ENCODE results near the gene MTR. TPM values are rescaled to one million over a fixed set of nuclear protein-coding genes. Genes with fewer than 3 reads are reported as not detected.
A peak's percentile ranks its signal among the peaks of the same experiment; 100 is the strongest.

Gene MTR
- 7.2 TPM for polyA plus RNA-seq (2013, experiment 1 of 2)
- 8.7 TPM for polyA plus RNA-seq (2013, experiment 2 of 2)

- H3K9ac ChIP-seq (ENCODE audit: low read depth, low read length): peak within 1 kb of the TSS; percentile 77
- WGBS: under 1% methylated on average over 67 of the region's 67 CpGs
- no peaks in the 10 kb centered on the region; the same call in 1 of the 2 replicates for H3K4me1 ChIP-seq (ENCODE audit: insufficient read depth, low read length)
- peaks cover 22% of the 10 kb centered on the region; the same call in 1 of the 2 replicates for H3K27me3 ChIP-seq (ENCODE audit: insufficient read depth, low read length)
- no peaks in the 10 kb centered on the region for H3K9me3 ChIP-seq (ENCODE audit: insufficient read depth, low read depth, low read length)
- H3K4me3 ChIP-seq (ENCODE audit: low read length): peak within 1 kb of the TSS; percentile 93
- no peaks in the 10 kb centered on the region for H3K36me3 ChIP-seq (ENCODE audit: insufficient read depth, low read length)
- H3K27ac ChIP-seq (ENCODE audit: low read depth, low read length): no peak within 1 kb of the TSS
Observed at GRCh38 chr1:236795035-236795756, at the start of gene MTR. Gene MTR (plus strand): TSS chr1:236795292. CDS start chr1:236795704, 412 bp downstream.

- Histone ChIP-seq H3K4me3 (ENCODE audit: low read length) (no peak overlapping the region), H3K27me3 (ENCODE audit: insufficient read depth, low read length) (no peaks in the 10 kb centered on the region), H3K36me3 (ENCODE audit: insufficient read depth, low read length) (peaks cover 2% of the 10 kb centered on the region; the same call in 1 of the 2 replicates), H3K9ac (ENCODE audit: low read depth, low read length) (no peak overlapping the region), H3K4me1 (ENCODE audit: insufficient read depth, low read length) (no peaks in the 10 kb centered on the region), H3K9me3 (ENCODE audit: insufficient read depth, low read depth, low read length) (no peaks in the 10 kb centered on the region), H3K27ac (ENCODE audit: low read depth, low read length) (no peak overlapping the region)
- WGBS: 97% methylated on average over 5 of the region's 5 CpGs
Observed at GRCh38 chr1:236746785-236747184, 48.3 kb upstream of the MTR start.

- H3K36me3 ChIP-seq (ENCODE audit: insufficient read depth, low read length): peaks cover 2% of the 10 kb centered on the region; the same call in 1 of the 2 replicates
- no peaks in the 10 kb centered on the region for H3K9me3 ChIP-seq (ENCODE audit: insufficient read depth, low read depth, low read length)
- no peaks in the 10 kb centered on the region for H3K27me3 ChIP-seq (ENCODE audit: insufficient read depth, low read length)
- no peak overlapping the region for H3K9ac ChIP-seq (ENCODE audit: low read depth, low read length)
- H3K27ac ChIP-seq (ENCODE audit: low read depth, low read length): no peak overlapping the region
- WGBS: 96% methylated on average over 6 of the region's 6 CpGs
- no peak overlapping the region for H3K4me3 ChIP-seq (ENCODE audit: low read length)
- no peaks in the 10 kb centered on the region for H3K4me1 ChIP-seq (ENCODE audit: insufficient read depth, low read length)
Observed at GRCh38 chr1:236747311-236747985, 47.6 kb upstream of the MTR start.

GRCh38 chr1:236748268-236748870 lies 46.7 kb upstream of the MTR start:
- WGBS: 87% methylated on average over 5 of the region's 5 CpGs
- H3K27ac ChIP-seq (ENCODE audit: low read depth, low read length): no peak overlapping the region
- no peaks in the 10 kb centered on the region for H3K27me3 ChIP-seq (ENCODE audit: insufficient read depth, low read length)

GRCh38 chr1:236750928-236751327 lies 44.2 kb upstream of the MTR start:
- H3K4me1 ChIP-seq (ENCODE audit: insufficient read depth, low read length): no peaks in the 10 kb centered on the region
- WGBS: 100% methylated on average over 1 of the region's 3 CpGs

More at GRCh38 chr1:236748268-236748870, 46.7 kb upstream of the MTR start:
- Histone ChIP-seq H3K4me1 (ENCODE audit: insufficient read depth, low read length) (no peaks in the 10 kb centered on the region), H3K9me3 (ENCODE audit: insufficient read depth, low read depth, low read length) (no peaks in the 10 kb centered on the region), H3K4me3 (ENCODE audit: low read length) (no peak overlapping the region), H3K9ac (ENCODE audit: low read depth, low read length) (no peak overlapping the region), H3K36me3 (ENCODE audit: insufficient read depth, low read length) (peaks cover 2% of the 10 kb centered on the region; the same call in 1 of the 2 replicates)

GRCh38 chr1:236751385-236751784 lies 43.7 kb upstream of the MTR start:
- H3K27ac ChIP-seq (ENCODE audit: low read depth, low read length): no peak overlapping the region
- H3K4me3 ChIP-seq (ENCODE audit: low read length): no peak overlapping the region
- no peak overlapping the region for H3K9ac ChIP-seq (ENCODE audit: low read depth, low read length)
- H3K27me3 ChIP-seq (ENCODE audit: insufficient read depth, low read length): no peaks in the 10 kb centered on the region
- WGBS: 95% methylated on average over 16 of the region's 16 CpGs
- peaks cover 8% of the 10 kb centered on the region for H3K36me3 ChIP-seq (ENCODE audit: insufficient read depth, low read length)
- no peaks in the 10 kb centered on the region for H3K4me1 ChIP-seq (ENCODE audit: insufficient read depth, low read length)
- no peaks in the 10 kb centered on the region for H3K9me3 ChIP-seq (ENCODE audit: insufficient read depth, low read depth, low read length)

More at GRCh38 chr1:236750928-236751327, 44.2 kb upstream of the MTR start:
- H3K9ac ChIP-seq (ENCODE audit: low read depth, low read length): no peak overlapping the region
- no peak overlapping the region for H3K27ac ChIP-seq (ENCODE audit: low read depth, low read length)
- H3K9me3 ChIP-seq (ENCODE audit: insufficient read depth, low read depth, low read length): no peaks in the 10 kb centered on the region
- peaks cover 8% of the 10 kb centered on the region for H3K36me3 ChIP-seq (ENCODE audit: insufficient read depth, low read length)
- no peaks in the 10 kb centered on the region for H3K27me3 ChIP-seq (ENCODE audit: insufficient read depth, low read length)
- H3K4me3 ChIP-seq (ENCODE audit: low read length): no peak overlapping the region

- Histone ChIP-seq H3K36me3 (ENCODE audit: insufficient read depth, low read length) (peaks cover 8% of the 10 kb centered on the region), H3K4me3 (ENCODE audit: low read length) (no peak overlapping the region)
- WGBS: 94% methylated on average over 4 of the region's 4 CpGs
Observed at GRCh38 chr1:236751935-236752334, 43.2 kb upstream of the MTR start.

GRCh38 chr1:236753516-236753915 lies 41.6 kb upstream of the MTR start:
- H3K27me3 ChIP-seq (ENCODE audit: insufficient read depth, low read length): no peaks in the 10 kb centered on the region
- no peaks in the 10 kb centered on the region for H3K4me1 ChIP-seq (ENCODE audit: insufficient read depth, low read length)
- H3K4me3 ChIP-seq (ENCODE audit: low read length): no peak overlapping the region
- no peak overlapping the region for H3K27ac ChIP-seq (ENCODE audit: low read depth, low read length)
- WGBS: 65% methylated on average over 5 of the region's 5 CpGs
- H3K36me3 ChIP-seq (ENCODE audit: insufficient read depth, low read length): peaks cover 12% of the 10 kb centered on the region
- H3K9ac ChIP-seq (ENCODE audit: low read depth, low read length): no peak overlapping the region
- H3K9me3 ChIP-seq (ENCODE audit: insufficient read depth, low read depth, low read length): no peaks in the 10 kb centered on the region

More at GRCh38 chr1:236751935-236752334, 43.2 kb upstream of the MTR start:
- H3K27ac ChIP-seq (ENCODE audit: low read depth, low read length): no peak overlapping the region
- H3K27me3 ChIP-seq (ENCODE audit: insufficient read depth, low read length): no peaks in the 10 kb centered on the region
- H3K9ac ChIP-seq (ENCODE audit: low read depth, low read length): no peak overlapping the region
- no peaks in the 10 kb centered on the region for H3K9me3 ChIP-seq (ENCODE audit: insufficient read depth, low read depth, low read length)
- no peaks in the 10 kb centered on the region for H3K4me1 ChIP-seq (ENCODE audit: insufficient read depth, low read length)

GRCh38 chr1:236753964-236754363 lies 41.1 kb upstream of the MTR start:
- no peak overlapping the region for H3K27ac ChIP-seq (ENCODE audit: low read depth, low read length)
- 93% methylated on average over 14 of the region's 14 CpGs for WGBS
- H3K9me3 ChIP-seq (ENCODE audit: insufficient read depth, low read depth, low read length): no peaks in the 10 kb centered on the region
- no peak overlapping the region for H3K9ac ChIP-seq (ENCODE audit: low read depth, low read length)
- H3K4me3 ChIP-seq (ENCODE audit: low read length): no peak overlapping the region
- H3K27me3 ChIP-seq (ENCODE audit: insufficient read depth, low read length): no peaks in the 10 kb centered on the region
- H3K4me1 ChIP-seq (ENCODE audit: insufficient read depth, low read length): no peaks in the 10 kb centered on the region
- peaks cover 12% of the 10 kb centered on the region for H3K36me3 ChIP-seq (ENCODE audit: insufficient read depth, low read length)

GRCh38 chr1:236754525-236755210 lies 40.4 kb upstream of the MTR start:
- H3K4me1 ChIP-seq (ENCODE audit: insufficient read depth, low read length): no peaks in the 10 kb centered on the region
- H3K27me3 ChIP-seq (ENCODE audit: insufficient read depth, low read length): no peaks in the 10 kb centered on the region
- no peak overlapping the region for H3K4me3 ChIP-seq (ENCODE audit: low read length)
- H3K27ac ChIP-seq (ENCODE audit: low read depth, low read length): no peak overlapping the region
- no peak overlapping the region for H3K9ac ChIP-seq (ENCODE audit: low read depth, low read length)
- H3K36me3 ChIP-seq (ENCODE audit: insufficient read depth, low read length): peaks cover 12% of the 10 kb centered on the region
- WGBS: 91% methylated on average over 17 of the region's 18 CpGs
- H3K9me3 ChIP-seq (ENCODE audit: insufficient read depth, low read depth, low read length): no peaks in the 10 kb centered on the region

All from HUES64 (cell line).